GM19463 (cell line): ENCODE measurements around the gene PLEKHA6.

Experiments used
- ATAC-seq: cut with Tn5 transposase; IDR thresholded peaks from one replicate; pipeline ENCODE4 v1.9.1; 2021; ENCODE audit warnings: mild to moderate bottlenecking, moderate library complexity; ENCODE audit not compliant: unreplicated experiment

Gene PLEKHA6

DNA sequence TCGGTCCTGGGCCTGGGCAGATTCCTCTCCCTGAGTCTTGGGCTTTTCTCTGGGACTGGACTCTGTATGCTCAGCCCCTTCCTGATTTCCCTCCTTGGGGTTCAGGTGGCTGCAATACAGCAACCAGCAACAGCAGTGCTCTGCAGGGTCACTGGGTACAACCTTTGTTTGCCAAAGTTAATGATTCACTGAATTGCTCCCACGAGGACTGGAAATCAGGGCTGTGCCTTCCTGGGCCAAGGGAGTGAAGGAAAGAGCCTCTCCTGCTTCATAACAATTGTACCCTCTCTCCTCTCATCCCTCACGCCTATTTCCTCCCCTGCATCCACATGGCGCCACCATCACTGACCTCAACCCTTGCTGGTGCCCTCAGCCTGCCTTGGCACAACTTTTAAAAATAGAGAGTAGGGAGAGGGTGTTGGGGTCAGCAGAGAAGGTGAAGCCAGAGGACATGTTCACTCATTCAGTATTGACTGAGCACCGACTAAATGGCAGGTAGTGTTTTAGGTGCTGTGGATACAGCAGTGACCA is 93.2 kb downstream of the PLEKHA6 start:
- ATAC-seq, result no peak

- ATAC-seq, result no peak
Observed at GRCh38 chr1:204265665-204266064, 94.1 kb downstream of the PLEKHA6 start.

GRCh38 chr1:204264805-204265204 is 94.9 kb downstream of the PLEKHA6 start:
- no peak for ATAC-seq

- no peak for ATAC-seq
Observed at GRCh38 chr1:204263254-204263910, 96.3 kb downstream of the PLEKHA6 start.

GRCh38 chr1:204262506-204263253 is 97.0 kb downstream of the PLEKHA6 start:
- ATAC-seq, result no peak

DNA sequence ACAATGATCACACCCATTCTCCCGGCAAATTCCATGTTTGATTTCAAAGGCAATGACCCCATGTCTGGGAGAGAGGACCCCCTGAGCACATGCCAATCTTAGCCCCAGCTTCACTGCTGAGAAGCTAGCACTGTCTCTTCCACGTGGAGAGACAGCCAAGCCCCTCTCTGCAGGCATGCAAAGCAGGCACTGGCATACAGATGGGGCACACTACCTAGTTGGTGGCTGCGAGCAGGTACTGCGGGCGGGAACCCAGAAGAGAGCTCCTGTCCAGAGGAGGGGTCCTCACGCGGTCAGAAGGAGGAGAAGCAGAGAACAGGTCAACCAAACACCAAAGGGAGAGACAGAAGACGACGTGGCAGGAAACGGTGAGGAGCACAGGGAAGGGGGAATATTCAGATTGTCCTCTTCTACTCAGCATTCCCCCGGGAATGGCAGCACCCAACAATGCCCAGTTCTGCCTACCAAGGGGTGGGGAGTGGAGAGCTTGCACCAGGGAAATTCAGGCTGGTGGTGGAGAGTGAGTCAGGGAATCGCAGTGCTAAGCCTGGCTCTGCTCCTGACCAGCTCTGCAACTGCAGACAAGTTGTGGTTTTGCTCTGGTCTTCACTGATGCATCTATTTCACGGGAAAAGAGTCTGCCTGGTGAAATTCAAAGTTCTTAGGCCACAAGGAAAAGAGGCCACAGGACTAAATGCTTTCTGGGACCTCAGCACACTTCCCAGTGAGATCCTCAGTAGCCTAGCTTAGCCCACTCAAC is 97.8 kb downstream of the PLEKHA6 start:
- no peak for ATAC-seq

DNA sequence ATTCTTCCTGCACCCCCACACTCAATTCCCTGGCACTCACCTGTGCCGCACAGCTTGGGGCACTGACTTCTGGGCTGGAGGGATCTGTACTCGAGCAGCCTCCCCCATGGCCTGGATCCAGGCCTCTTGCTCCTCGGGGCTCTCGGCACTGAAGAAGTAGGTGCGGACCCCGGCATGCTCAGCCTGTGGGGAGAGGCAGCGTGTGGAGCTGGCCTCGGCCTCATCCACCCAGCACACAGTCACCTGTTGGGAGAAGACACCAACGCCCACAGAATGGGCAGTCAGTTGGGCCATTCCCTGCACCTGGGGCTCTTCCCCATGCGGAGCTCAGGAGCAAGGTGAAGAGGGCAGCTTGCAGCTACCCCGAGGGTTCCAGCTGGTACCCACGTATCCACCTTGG is 98.5 kb downstream of the PLEKHA6 start:
- ATAC-seq, result no peak

DNA sequence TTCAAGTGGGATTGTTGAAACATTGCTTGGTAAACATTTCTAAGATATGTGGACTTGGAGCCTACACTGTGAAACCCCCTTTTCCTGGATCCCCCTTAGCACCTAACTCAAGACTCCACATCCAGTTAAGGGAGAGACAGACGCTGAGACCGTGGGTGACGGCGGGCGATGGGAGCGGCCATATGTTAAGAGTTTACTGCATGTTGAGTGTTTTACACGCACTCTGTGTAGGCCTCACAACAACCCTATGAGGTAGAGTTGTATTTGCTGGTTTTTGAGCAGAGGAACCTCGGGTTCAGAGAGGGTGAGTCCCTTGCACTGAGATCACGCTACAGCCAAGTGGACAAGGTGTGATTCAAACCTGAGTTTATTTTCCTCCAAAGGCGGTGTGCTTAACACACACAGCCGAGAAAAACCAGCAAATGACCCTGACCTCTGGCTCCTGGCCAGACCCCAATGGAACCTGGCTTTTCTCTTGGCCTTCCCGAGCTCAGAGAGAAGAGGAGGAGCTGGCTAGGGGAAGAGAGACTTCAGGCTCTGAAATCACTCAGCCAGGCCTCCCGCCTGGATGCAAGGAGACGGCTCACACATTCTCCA is 99.0 kb downstream of the PLEKHA6 start:
- no peak for ATAC-seq

- no peak for ATAC-seq
Observed at GRCh38 chr1:204259782-204260181, 99.9 kb downstream of the PLEKHA6 start.

- no peak for ATAC-seq
Observed at GRCh38 chr1:204259196-204259595, 100.5 kb downstream of the PLEKHA6 start.

GRCh38 chr1:204258213-204259115 is 101.3 kb downstream of the PLEKHA6 start:
- ATAC-seq, result no peak

DNA sequence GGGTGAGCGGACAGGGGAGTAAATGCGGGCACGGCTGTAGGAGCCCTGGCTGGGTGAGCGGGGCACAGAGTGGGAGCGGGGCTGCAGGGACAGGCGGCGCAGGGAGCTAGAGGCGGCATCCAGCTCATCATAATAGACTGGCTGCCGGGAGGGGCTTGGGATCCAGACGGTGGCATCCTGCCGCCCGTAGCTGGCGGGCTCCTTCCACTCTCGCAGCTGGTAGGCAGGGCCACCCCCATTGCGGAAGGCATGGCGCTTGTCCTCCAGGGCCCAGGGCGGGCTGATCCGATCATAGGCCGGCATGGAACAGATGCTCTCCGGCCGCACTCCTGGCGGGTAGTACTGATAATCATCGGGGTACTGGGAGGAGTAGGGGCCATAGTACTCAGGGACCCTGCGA is 102.3 kb downstream of the PLEKHA6 start:
- ATAC-seq, result no peak

DNA sequence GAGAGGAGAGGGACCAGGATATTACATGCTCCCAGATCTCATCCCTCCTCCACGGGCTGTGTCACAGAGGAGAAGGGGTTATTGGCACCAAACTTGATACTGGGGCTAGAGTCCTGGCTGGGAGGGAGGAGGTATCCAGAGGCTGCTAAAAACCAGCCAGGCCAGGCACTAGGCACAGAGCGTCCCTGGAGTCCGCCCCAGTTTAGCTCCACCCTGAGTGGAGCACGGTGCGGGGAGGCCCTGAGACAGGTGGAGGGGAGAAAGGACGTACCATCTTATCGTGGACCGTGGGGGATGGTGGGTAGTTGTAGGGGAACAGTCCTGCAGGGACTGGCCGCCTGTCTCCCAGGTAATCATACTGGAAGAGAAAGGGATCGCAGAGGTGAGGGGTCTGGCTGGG is 103.2 kb downstream of the PLEKHA6 start:
- no peak for ATAC-seq

- ATAC-seq, result no peak
Observed at GRCh38 chr1:204255966-204256365, 103.8 kb downstream of the PLEKHA6 start.

GRCh38 chr1:204255225-204255624 is 104.5 kb downstream of the PLEKHA6 start:
- ATAC-seq, result no peak

DNA sequence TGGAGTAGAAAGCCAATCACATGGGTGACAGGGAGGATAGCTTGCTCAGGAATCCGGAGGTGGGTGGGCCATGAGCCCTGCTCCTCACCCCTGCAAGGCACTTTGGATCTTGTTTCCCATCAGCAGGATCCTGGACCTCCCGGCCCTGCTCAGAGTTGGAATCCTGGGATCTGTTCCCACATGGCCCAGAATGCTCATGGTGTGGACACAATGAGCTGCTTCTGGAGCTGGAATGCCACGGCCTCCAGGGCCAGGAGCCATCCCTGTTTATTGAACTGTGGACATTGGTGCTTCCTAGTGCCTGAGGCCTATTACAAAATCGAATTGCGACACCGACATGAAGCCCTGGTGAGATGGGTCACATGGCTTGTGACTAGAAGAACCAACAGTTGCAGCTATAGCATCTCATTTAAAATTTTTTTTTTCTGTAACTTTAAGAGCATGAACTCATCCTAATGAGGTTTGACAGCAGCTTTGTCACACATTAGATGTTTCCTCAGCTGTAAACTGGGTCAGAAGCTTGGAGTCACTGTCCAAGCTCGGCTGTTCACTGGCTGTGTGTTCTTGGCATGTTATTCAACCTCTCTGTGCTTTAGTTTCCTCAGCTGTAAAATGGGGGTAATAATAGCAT is 105.6 kb downstream of the PLEKHA6 start:
- ATAC-seq, result no peak

- no peak for ATAC-seq
Observed at GRCh38 chr1:204251926-204252689, 107.6 kb downstream of the PLEKHA6 start.

- no peak for ATAC-seq
Observed at GRCh38 chr1:204251286-204251685, 108.4 kb downstream of the PLEKHA6 start.

DNA sequence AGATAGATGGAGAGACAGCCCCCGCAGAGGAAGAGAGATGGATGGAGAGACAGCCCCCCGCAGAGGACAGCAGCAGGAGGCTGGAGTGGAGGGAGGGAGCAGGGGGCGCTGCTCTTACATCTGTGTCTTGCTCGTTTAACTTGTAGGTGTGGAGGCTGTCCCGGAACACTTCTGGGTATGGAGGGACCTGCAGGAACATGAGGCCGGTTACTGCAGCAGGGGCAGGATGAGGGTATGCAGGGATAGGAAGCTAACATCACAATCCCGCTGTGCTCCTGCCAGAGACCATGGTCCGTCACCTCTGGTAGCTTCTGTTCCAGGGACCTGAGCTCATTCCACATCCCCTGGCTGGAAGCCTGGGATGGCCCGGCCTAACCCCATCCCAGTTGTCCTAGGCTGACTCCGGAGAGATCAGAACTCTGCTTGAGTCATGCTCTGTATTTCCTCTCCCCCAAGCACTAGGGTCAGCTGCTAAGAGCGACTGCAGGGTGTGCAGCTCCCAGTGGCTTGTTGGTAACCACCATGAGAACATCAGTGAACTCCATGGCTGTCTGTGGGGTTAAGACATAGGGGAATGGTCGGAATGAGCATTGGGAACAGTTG is 109.2 kb downstream of the PLEKHA6 start:
- no peak for ATAC-seq
